Measurements from ENCODE around the gene ZNF362.

The ZNF362 gene

GRCh38 chr1:33268927-33269610, 12.8 kb downstream of the ZNF362 start:
- TF ChIP-seq ZNF274 (IDR thresholded peaks at IDR 0.05; ENCODE audit: low read depth, low read length), result no peak
- H3K4me3 ChIP-seq (ENCODE audit: low read length), result no peak overlapping the region

DNA sequence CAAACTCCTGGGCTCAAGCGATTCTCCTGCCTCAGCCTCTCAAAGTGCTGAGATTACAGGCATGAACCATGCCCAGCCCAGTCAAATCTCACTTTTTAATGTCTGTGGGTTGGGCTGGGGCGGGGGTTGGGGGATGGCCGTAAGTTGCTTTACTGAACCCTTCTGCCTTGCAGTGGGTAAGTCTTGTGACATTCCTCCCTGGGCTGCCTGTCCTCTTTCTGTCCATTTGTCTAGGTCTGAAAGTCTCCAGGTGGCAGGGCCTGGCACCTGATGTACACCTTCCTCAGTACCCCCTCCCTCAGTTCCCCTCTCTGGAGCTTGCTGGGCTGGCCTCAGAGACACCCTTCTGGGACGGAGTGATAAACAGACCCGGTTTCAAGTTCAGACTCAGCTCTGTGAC, 13.3 kb downstream of the ZNF362 start:
- H3K4me3 ChIP-seq (ENCODE audit: low read length), result no peak overlapping the region
- TF ChIP-seq ZNF274 (IDR thresholded peaks at IDR 0.05; ENCODE audit: low read depth, low read length), result no peak

GRCh38 chr1:33270379-33270778, 14.1 kb downstream of the ZNF362 start:
- H3K4me3 ChIP-seq (ENCODE audit: low read length), result no peak overlapping the region
- no peak for TF ChIP-seq ZNF274 (IDR thresholded peaks at IDR 0.05; ENCODE audit: low read depth, low read length)

- no peak for TF ChIP-seq ZNF274 (IDR thresholded peaks at IDR 0.05; ENCODE audit: low read depth, low read length)
- H3K4me3 ChIP-seq (ENCODE audit: low read length), result no peak overlapping the region
Observed at GRCh38 chr1:33270808-33271465, 14.6 kb downstream of the ZNF362 start.

GRCh38 chr1:33271666-33272505, 15.6 kb downstream of the ZNF362 start:
- no peak for TF ChIP-seq ZNF274 (IDR thresholded peaks at IDR 0.05; ENCODE audit: low read depth, low read length)
- no peak overlapping the region for H3K4me3 ChIP-seq (ENCODE audit: low read length)

GRCh38 chr1:33272509-33272908, 16.2 kb downstream of the ZNF362 start:
- H3K4me3 ChIP-seq (ENCODE audit: low read length), result no peak overlapping the region
- no peak for TF ChIP-seq ZNF274 (IDR thresholded peaks at IDR 0.05; ENCODE audit: low read depth, low read length)

DNA sequence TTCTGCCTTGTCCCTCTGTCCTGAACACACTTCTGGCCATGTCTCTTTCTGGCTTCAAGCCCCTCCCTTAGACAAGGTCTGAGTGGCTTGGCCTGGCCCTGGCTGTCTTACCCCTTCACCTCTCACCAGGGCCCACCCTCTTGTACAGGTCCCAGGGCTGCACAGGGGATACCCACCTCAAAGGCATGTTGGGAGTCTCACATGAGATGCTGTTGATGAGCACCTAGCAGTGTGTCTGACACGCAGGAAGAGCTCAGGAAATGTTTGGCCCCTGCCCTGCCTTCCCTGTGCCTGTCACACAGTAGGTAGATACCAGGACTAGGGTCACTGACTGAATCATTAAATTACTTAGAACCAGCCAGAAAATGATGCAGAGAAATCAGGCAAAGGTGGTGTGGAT, 16.6 kb downstream of the ZNF362 start:
- no peak for TF ChIP-seq ZNF274 (IDR thresholded peaks at IDR 0.05; ENCODE audit: low read depth, low read length)
- no peak overlapping the region for H3K4me3 ChIP-seq (ENCODE audit: low read length)

- no peak for TF ChIP-seq ZNF274 (IDR thresholded peaks at IDR 0.05; ENCODE audit: low read depth, low read length)
- no peak overlapping the region for H3K4me3 ChIP-seq (ENCODE audit: low read length)
Observed at GRCh38 chr1:33273406-33273805, 17.1 kb downstream of the ZNF362 start.

DNA sequence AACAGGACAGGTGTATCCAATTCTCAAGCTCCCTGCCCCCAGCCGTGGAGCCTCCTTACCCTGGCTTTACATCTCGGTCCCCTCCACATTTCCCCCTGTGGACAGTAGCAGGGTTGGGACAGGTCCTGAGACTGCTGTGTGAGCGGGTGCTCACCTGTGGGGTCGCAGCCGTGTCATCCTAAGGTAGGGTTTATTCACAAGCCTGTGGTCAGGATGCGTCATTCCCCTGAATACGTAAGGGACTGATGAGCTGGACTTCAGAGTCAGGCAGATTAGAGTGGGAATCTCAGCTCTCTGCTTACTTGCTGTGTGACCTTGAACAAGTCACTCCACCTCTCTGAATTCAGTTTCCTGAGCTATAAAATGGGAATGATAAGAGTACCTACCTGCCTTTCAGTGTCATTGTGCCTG, 17.7 kb downstream of the ZNF362 start:
- no peak overlapping the region for H3K4me3 ChIP-seq (ENCODE audit: low read length)
- TF ChIP-seq ZNF274 (IDR thresholded peaks at IDR 0.05; ENCODE audit: low read depth, low read length), result no peak

DNA sequence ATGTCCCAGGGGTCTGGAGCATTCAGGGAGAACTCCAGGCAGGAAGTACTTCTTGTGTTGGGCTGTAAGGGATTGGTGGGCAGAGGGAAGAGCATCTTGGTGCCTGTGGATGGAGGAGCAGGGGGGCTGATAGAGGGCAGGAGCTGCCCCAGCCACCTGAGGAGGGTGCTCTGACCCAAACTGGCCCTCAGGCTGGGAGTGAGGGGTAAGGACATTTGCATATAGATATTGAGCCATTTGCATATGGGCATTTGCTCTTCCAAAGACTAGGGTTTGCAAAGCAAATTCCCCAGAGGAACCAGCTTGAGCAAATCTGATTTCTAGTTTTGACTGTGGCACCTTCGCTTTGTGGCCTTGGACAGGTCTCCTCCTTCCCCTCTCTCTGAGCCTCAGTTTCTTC, 18.2 kb downstream of the ZNF362 start:
- TF ChIP-seq ZNF274 (IDR thresholded peaks at IDR 0.05; ENCODE audit: low read depth, low read length), result no peak
- H3K4me3 ChIP-seq (ENCODE audit: low read length), result no peak overlapping the region

DNA sequence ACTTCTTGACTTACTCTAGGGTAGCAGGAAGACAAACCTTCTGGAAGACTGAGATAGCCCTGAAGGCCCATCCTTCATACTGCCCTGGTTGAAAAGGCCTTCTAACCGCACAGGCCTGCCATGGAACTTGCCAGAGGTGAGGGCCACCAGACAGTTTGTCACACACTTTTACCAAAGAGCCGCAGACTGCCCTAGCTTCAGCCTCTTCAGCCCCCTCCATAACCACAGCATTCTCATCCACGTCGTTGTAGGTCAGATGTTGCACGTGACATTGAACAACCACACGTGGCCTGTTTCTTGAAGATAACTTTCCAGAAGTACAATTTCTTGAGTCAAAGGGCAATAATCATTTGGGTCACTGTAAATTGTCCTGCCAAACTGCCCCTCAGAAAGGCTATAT, 18.9 kb downstream of the ZNF362 start:
- no peak for TF ChIP-seq ZNF274 (IDR thresholded peaks at IDR 0.05; ENCODE audit: low read depth, low read length)
- H3K4me3 ChIP-seq (ENCODE audit: low read length), result no peak overlapping the region

DNA sequence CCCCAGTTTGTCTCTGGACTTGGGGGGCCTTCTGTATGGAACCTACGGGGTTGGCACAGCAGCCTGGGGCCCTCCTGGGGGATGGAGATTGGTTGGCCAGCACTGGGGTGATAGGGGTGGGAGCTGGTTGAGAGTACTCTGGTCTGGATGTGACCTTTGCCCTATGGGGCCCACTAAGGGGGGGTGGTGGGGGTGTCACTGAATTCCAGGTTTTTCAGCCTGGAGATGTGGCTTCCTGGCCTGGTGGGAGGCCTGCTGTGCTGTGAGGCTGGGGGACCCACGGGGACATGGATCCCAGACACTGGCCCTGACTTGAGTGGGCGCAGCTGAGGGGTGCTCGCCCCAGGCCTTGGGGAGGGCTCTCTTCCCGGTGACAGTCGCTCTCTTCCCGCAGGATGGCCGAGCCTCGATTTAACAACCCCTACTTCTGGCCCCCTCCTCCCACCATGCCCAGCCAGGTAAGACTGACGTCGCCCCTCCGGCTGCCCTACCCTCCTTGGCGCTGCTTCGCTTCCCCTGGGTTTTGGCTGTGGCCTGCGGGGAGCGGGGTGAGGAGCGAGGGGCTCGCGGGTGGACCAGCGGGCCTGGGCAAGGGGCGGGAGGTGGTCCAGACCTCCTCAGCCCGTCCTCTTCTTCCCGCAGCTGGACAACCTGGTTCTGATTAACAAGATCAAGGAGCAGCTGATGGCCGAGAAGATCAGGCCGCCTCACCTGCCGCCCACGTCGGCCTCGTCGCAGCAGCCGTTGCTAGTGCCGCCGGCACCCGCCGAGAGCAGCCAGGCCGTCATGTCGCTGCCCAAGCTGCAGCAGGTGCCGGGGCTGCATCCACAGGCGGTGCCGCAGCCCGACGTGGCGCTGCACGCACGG, 19.6 kb downstream of the ZNF362 start:
- no peak overlapping the region for H3K4me3 ChIP-seq (ENCODE audit: low read length)
- no peak for TF ChIP-seq ZNF274 (IDR thresholded peaks at IDR 0.05; ENCODE audit: low read depth, low read length)

GRCh38 chr1:33276573-33277298, 20.4 kb downstream of the ZNF362 start:
- no peak for TF ChIP-seq ZNF274 (IDR thresholded peaks at IDR 0.05; ENCODE audit: low read depth, low read length)
- no peak overlapping the region for H3K4me3 ChIP-seq (ENCODE audit: low read length)

Measured in GM08714 (cell line).